GM12872 (cell line): ENCODE results near the gene FOXP1.

ENCODE experiments used
- CTCF ChIP-seq: IDR thresholded peaks from 3 replicates; pipeline ENCODE4 v1.5.1; 2011; ENCODE audit warnings: low read depth, mild to moderate bottlenecking, low read length, moderate library complexity; ENCODE audit not compliant: insufficient read depth

The FOXP1 gene

GRCh38 chr3:71562938-71563337 lies 20.6 kb downstream of the FOXP1 start:
- no peak for TF ChIP-seq CTCF

- no peak for TF ChIP-seq CTCF
Observed at GRCh38 chr3:71560665-71561064, 22.9 kb downstream of the FOXP1 start.

DNA sequence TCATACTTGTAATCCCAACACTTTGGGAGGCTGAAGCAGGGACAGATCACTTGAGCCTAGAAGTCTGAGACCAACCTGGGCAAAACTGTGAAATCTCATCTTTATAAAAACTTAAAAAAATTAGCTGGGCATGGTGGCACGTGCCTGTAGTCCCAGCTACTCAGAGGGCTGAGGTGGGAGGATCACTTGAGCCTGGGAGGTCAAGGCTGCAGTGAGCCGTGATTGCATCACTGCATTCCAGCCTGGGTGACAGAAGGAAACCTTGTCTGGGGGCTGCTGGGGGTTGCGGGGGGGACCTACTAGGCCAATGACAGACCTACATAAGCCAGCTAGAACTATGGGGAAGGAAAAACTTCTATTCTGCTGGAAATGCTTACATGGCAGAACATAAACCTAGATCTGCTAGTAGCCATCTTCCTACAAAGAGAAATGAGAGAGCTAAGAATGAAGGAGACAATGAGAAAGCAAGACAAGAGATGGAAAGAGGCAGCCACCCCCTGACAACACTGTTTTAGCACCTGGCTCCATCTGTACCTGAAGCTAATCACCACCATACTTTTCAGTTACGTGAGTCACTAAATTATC lies 23.9 kb downstream of the FOXP1 start:
- TF ChIP-seq CTCF = no peak

GRCh38 chr3:71559021-71559420 lies 24.5 kb downstream of the FOXP1 start:
- no peak for TF ChIP-seq CTCF

DNA sequence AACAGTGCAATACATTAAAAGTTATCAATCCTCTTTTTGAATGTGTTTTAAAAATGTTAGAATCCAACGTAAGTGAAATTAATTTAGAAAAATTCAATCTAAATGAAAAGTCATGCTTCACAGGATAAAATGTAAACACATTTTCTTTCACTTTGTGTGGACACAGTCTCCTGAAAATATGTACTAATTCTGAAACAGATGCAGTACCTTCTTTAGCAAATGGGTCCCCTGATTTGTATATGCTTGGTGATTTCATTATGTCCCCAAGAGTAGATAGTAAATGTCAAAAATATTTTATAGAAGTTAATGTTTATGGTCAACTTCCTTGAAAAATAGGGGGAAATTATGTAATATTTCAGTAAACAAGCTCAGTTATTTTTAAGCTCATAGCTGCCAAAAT lies 28.9 kb downstream of the FOXP1 start:
- no peak for TF ChIP-seq CTCF

GRCh38 chr3:71551311-71551919 lies 32.1 kb downstream of the FOXP1 start:
- TF ChIP-seq CTCF = no peak

GRCh38 chr3:71549951-71550350 lies 33.6 kb downstream of the FOXP1 start:
- no peak for TF ChIP-seq CTCF
